Right forelimb (tissue), 1 donor: Measurements from ENCODE around the gene PCDH12.

Experiments
- DNase-seq: peaks from one replicate; pipeline ENCODE4 v3.0.0-alpha.2; 2018

Gene PCDH12

DNA sequence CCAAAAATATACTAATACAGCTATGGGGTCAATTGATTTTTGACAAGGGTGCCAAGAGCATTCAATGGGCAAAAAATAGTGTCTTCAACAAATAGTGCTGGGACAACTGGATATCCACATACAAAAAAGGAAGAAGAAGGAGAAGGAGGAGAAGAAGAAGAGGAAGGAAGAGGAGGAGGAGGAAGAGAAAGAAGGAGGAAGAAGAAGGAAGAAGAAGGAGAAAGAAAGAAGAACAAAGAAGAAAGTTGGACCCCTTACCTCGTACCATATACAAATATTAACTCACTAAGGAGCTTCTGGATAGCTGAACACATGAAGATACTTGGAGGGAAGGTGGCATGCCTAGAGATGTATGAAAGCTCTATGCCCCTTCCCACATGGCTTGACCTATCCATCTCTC lies 51.5 kb downstream of the PCDH12 start:
- DNase-seq, result no peak

DNA sequence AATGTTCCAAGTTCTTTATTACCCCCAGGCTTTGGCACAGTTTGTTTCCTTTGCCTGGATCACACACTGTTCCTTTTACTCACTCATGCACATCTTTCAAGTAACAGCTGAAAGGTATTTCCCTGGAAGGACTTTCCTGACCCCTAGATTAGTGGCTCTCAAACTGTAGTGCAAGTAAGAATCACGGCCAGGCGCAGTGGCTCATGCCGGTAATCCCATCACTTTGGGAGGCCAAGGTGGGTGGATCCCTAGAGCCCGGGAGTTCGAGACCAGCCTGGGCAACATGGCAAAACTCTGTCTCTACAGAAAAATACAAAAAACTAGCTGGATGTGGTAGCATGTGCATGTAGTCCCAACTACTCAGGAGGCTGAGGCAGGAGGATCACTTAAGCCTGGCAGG lies 53.5 kb downstream of the PCDH12 start:
- no peak for DNase-seq

DNA sequence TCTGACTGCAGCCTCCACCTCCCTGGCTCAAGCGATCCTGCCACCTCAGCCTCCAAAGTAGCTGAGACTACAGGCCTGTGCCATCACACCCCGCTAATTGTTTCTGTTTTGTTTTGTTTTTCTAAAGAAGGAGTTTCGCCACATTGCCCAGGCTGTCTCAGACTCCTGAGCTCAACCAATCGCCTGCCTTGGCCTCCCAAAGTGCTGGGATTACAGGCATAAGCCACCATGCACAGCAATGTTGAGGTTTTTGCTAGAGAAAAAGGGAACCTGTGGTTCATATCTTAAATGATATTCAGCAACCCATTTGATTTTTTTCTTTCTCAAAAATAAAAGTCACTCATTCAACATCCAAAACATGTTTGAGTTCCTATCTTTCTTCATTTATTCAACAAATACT lies 54.7 kb downstream of the PCDH12 start:
- DNase-seq, result no peak

DNA sequence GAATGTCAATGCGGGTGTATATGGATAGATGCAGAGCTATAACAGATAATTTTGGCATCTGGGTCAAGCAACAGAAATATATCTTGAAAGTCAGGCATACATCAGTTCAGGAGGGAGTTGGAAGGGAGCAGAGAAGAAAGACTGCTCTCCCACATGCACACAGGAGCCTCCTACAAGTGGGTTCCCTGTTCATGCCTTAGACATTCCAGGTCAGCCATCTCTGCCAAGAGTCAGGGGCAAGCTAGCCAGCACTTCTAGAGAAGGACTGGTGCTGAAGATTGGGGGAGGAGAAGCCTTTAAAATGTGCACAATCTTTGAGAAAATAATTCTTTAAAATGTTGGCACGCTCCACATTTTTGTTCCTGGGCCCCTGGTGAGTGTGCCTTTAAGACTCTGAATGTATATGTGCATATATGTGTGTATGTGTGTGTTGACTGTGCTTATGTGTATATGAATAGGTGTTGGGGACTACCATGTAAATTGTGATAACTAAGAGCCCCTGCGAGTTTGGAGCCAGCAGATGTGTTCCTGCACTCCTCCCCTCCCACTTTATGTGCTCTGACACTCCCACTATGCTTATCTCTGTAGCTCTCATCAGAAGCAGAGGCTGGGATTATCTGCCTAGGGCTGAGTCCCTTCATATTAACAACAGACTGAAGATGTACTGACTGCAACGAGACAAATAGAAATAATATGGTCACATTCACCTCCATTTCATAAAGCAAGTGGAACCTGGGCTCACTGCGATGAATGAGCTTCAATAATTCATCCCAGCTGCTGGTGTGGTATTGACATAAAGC lies 55.8 kb downstream of the PCDH12 start:
- no peak for DNase-seq

DNA sequence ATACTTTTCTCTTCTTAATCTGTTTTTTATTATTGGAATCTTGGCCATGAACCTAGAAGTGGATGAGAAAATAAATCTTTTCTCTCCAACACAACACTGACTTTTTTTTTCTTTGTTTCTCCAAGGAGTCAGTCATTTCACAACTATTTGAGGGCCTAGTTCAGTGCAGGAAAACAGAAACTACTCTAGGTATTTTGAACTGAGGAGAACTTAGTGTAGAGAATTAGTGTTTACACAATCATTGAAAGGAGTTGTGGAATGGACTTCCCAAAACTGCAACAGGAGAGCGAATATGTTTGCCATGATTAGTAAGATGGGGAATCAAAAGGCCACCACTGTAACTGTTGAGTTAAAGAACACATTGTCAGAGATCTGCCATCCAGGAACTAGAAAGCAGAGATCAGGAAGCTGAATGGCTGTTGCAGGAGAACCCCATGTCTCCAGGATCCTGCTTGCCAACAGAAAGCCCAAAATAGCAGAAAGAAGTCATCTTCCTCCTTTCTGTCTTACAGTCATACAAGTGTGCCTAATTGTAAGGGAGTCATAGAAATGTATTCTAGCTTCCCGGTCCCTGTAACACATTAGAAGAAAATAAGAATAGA lies 59.5 kb downstream of the PCDH12 start:
- no peak for DNase-seq

DNA sequence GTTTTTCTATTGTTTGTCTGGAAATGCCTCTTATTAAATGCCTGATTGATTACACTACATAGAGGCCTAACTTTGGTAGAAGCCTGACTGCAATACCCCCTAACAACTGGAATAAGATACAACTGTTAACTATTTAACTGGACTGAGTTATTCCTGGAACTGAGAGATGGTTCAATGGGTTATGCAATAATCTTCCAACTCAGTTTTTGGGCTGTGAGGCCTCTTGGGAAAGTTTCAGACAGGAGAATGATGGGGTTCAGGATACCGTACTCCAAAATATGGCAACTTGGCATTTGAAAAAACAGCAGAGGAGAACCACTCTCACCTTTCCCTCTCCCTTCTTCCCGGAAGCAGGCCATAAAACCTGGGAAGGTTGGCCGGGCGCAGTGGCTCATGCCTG lies 60.6 kb downstream of the PCDH12 start:
- DNase-seq, result no peak
